Endothelial cell of umbilical vein (primary cell): Measurements from ENCODE around the gene VAC14. TPM values are rescaled to one million over a fixed set of nuclear protein-coding genes. Genes with fewer than 3 reads are reported as not detected.

Source experiments
- BruUV-seq: library from RNA; stranded (reverse); fragments of 400-500 nt; replicated peaks from 2 replicates; lab custom pipeline; 2021; lab: Mats Ljungman, UMichigan
- CTCF ChIA-PET: fragments of 300-600, 350-600 bp; sonication (Branson Sonifier 250); formaldehyde crosslinking; loops from one replicate; lab custom pipeline; 2021; ENCODE audit warnings: antibody characterized with exemption, inconsistent platforms; lab: Charles Lee
- POLR2A ChIA-PET: fragments of 300-600, 350-600 bp; sonication (Branson Sonifier 250); formaldehyde crosslinking; loops from one replicate; lab custom pipeline; 2021; ENCODE audit warnings: antibody characterized with exemption, inconsistent platforms; lab: Charles Lee
- DNase-seq: peaks from one replicate; pipeline ENCODE4 v3.0.0-alpha.2; 2011; ENCODE audit warnings: low read depth, low spot score
- FAIRE-seq: peaks from 2 replicates; lab custom pipeline; 2011; peaks lifted over from hg19 to GRCh38; lab: Jason Lieb, UNC
- H2AFZ ChIP-seq: 2 replicates; pipeline ENCODE4 v1.6.0; 2012; ENCODE audit warnings: low read depth, low read length, control low read depth, inconsistent platforms
- H3K27ac ChIP-seq: 2 replicates; pipeline ENCODE4 v1.5.1; 2011; ENCODE audit warnings: low read depth, mild to moderate bottlenecking, control low read depth, low read length, moderate library complexity; ENCODE audit not compliant: insufficient read depth
- H3K27me3 ChIP-seq, 2 experiments: 2 replicates each; pipeline versions ENCODE4 v1.6.0 to v1.6.1; 2011; ENCODE audit warnings: low read length in 2 of 2, mixed read lengths in 1 of 2; ENCODE audit not compliant: control insufficient read depth in 2 of 2, insufficient read depth in 2 of 2
- H3K36me3 ChIP-seq, 2 experiments: 2 replicates in 1 of 2; 3 replicates in 1 of 2; pipeline ENCODE4 v1.5.1; 2011; ENCODE audit warnings: low read length in 2 of 2, mild to moderate bottlenecking in 1 of 2, moderate library complexity in 1 of 2; ENCODE audit not compliant: control insufficient read depth in 2 of 2, insufficient read depth in 2 of 2; ENCODE audit errors: extremely low read depth in 1 of 2
- H3K4me1 ChIP-seq: 3 replicates; pipeline ENCODE4 v1.5.1; 2011; ENCODE audit warnings: mild to moderate bottlenecking, low read length; ENCODE audit not compliant: control insufficient read depth, insufficient read depth; ENCODE audit errors: extremely low read depth
- H3K4me2 ChIP-seq: 2 replicates; pipeline ENCODE4 v1.6.1; 2011; ENCODE audit warnings: low read length, control low read depth, mixed read lengths; ENCODE audit not compliant: insufficient read depth
- H3K4me3 ChIP-seq, 3 experiments: fragments of 200-600 bp in 1 of 3; sonication (generic), shearing (Covaris generic) in 1 of 3; replicated peaks in 1 of 3; 2 replicates each; pipeline ENCODE4 v1.5.1; 2011 to 2016; ENCODE audit warnings: control low read depth in 3 of 3, low read length in 3 of 3, mild to moderate bottlenecking in 2 of 3, inconsistent platforms in 1 of 3, low read depth in 1 of 3, moderate library complexity in 1 of 3; ENCODE audit not compliant: insufficient read depth in 1 of 3
- H3K79me2 ChIP-seq: 2 replicates; pipeline ENCODE4 v1.6.0; 2012; ENCODE audit warnings: low read length, inconsistent platforms; ENCODE audit not compliant: control insufficient read depth, insufficient read depth
- H3K9ac ChIP-seq: replicated peaks from 2 replicates; pipeline ENCODE3; 2011; ENCODE audit warnings: low read length, control low read depth; ENCODE audit not compliant: insufficient read depth; ENCODE audit errors: extremely low read depth
- H3K9me1 ChIP-seq: replicated peaks from 3 replicates; pipeline ENCODE4 v1.6.0; 2011; ENCODE audit warnings: mild to moderate bottlenecking, low read length; ENCODE audit not compliant: control insufficient read depth, insufficient read depth; ENCODE audit errors: extremely low read depth
- H3K9me3 ChIP-seq: replicated peaks from 2 replicates; pipeline ENCODE4 v1.5.1; 2012; ENCODE audit warnings: low read length, inconsistent platforms; ENCODE audit not compliant: control insufficient read depth, insufficient read depth
- H4K20me1 ChIP-seq: replicated peaks from 2 replicates; pipeline ENCODE3; 2011; ENCODE audit warnings: mild to moderate bottlenecking, low read length; ENCODE audit not compliant: control insufficient read depth, insufficient read depth; ENCODE audit errors: extremely low read depth
- CTCF ChIP-seq, 2 donors: IDR thresholded peaks; 1 replicate in 1 of 2; 2 replicates in 1 of 2; pipeline ENCODE4 v1.5.1; 2011; ENCODE audit warnings: low read length in 2 of 2, mild to moderate bottlenecking in 2 of 2, moderate library complexity in 2 of 2, control low read depth in 1 of 2, inconsistent platforms in 1 of 2, low read depth in 1 of 2; ENCODE audit not compliant: insufficient read depth in 1 of 2; ENCODE audit errors: extremely low read depth in 1 of 2
- EZH2 ChIP-seq: IDR thresholded peaks from 2 replicates; pipeline ENCODE4 v1.6.1; 2012; ENCODE audit warnings: borderline replicate concordance, low read depth, mild to moderate bottlenecking, moderate library complexity, low read length, inconsistent platforms; ENCODE audit not compliant: severe bottlenecking
- FOS ChIP-seq: IDR thresholded peaks from 2 replicates; pipeline ENCODE4 v1.6.1; 2011; ENCODE audit warnings: mild to moderate bottlenecking, low read length, moderate library complexity, borderline replicate concordance; ENCODE audit not compliant: insufficient read depth
- GATA2 ChIP-seq: IDR thresholded peaks from 2 replicates; pipeline ENCODE4 v1.7.0; 2011; ENCODE audit warnings: low read depth, mild to moderate bottlenecking, moderate library complexity, mixed read lengths, low read length; ENCODE audit not compliant: insufficient read length, insufficient read depth
- JUN ChIP-seq: IDR thresholded peaks from 2 replicates; pipeline ENCODE4 v1.6.1; 2011; ENCODE audit warnings: borderline replicate concordance, low read depth; ENCODE audit not compliant: insufficient read length, insufficient read depth
- MAX ChIP-seq: IDR thresholded peaks from 2 replicates; pipeline ENCODE4 v1.6.1; 2011; ENCODE audit not compliant: insufficient read depth, insufficient read length
- MYC ChIP-seq: IDR thresholded peaks from one replicate; pipeline ENCODE4 v1.6.1; 2011; ENCODE audit warnings: mild to moderate bottlenecking, low read depth, low read length
- POLR2A ChIP-seq: IDR thresholded peaks from 2 replicates; pipeline ENCODE4 v1.6.1; 2012; ENCODE audit warnings: low read depth, mild to moderate bottlenecking, control low read depth, low read length
- POLR2AphosphoS5 ChIP-seq: IDR thresholded peaks from 2 replicates; pipeline ENCODE4 v1.6.1; 2012; ENCODE audit warnings: low read depth, mild to moderate bottlenecking, control low read depth, low read length, moderate library complexity; ENCODE audit not compliant: insufficient read depth
- dilution Hi-C: fragments of 300-500 bp; cut with MboI; formaldehyde crosslinking; loops from one replicate; pipeline ENCODE4 v1.15.0; 2019; ENCODE audit warnings: low sequenced_read_pairs; ENCODE audit not compliant: extremely low pct_ligation_motif_present
- intact Hi-C: fragments of 100-400 bp; cut with micrococcal nuclease; formaldehyde crosslinking; loops from one replicate; pipeline ENCODE4 v1.10.0; 2022
- polyA plus RNA-seq, 4 experiments: library from polyadenylated mRNA; depleted of rRNA in 3 of 4; stranded (reverse) in 3 of 4; unstranded in 1 of 4; fragments of >200 nt; gene quantifications; 2 replicates each; pipeline versions ENCODE4 v1.2.1 to v1.2.3, GENCODE V29; 2011 to 2012; ENCODE audit warnings: missing spikeins in 1 of 4
- total RNA-seq: library from RNA; stranded (reverse); gene quantifications from 2 replicates; pipeline ENCODE4 v1.2.3, GENCODE V29; 2021

Gene VAC14
- total and polyA plus RNA-seq, 2 donors (not counting 3 experiments of a cell fraction or from before 2014, with no cell fraction given): 37.6 to 57.9 TPM

- BruUV-seq: no TSS peak
- Histone ChIP-seq H3K9me3 (no peaks in the 10 kb centered on the region), H3K9me1 (no peaks in the 10 kb centered on the region), H3K27ac (no peak overlapping the region), H3K79me2 (no peaks in the 10 kb centered on the region), H2AFZ (no peak overlapping the region), H4K20me1 (no peaks in the 10 kb centered on the region), H3K27me3 (no peaks in the 10 kb centered on the region), H3K4me1 (peaks cover 14% of the 10 kb centered on the region), H3K4me3 (no peak overlapping the region), H3K36me3 (no peaks in the 10 kb centered on the region), H3K4me2 (no peak overlapping the region), H3K9ac (no peak overlapping the region)
- dilution Hi-C loops (no loop called here), intact Hi-C loops (no loop called here)
- DNase-seq (no peak), FAIRE-seq (no peak)
- TF ChIP-seq EZH2 (no peak), POLR2A (no peak), FOS (no peak), JUN (no peak), MAX (no peak)
- ChIA-PET CTCF (interaction anchor here (1.1 to 1.2 kb wide), 2 partner anchors 69 to 183 kb away, joined by 3 to 4 read pairs; no protein-coding TSS in a partner anchor), POLR2A (no interaction called here)
These were observed 98.3 kb downstream of the VAC14 start for GRCh38 chr16:70702624-70703023.

GRCh38 chr16:70701998-70702397 is 99.0 kb downstream of the VAC14 start:
- no peak overlapping the region for H3K9ac ChIP-seq
- ChIA-PET CTCF (interaction anchor here (1.1 kb wide), 1 partner anchor 183 kb away, joined by 3 read pairs; no protein-coding TSS in a partner anchor), POLR2A (no interaction called here)
- no peaks in the 10 kb centered on the region for H3K27me3 ChIP-seq
- no peak for FAIRE-seq
- H3K4me3 ChIP-seq: no peak overlapping the region
- BruUV-seq: no TSS peak
- no peak for DNase-seq
- dilution Hi-C loops (no loop called here), intact Hi-C loops (no loop called here)
- H3K4me2 ChIP-seq: no peak overlapping the region
- H4K20me1 ChIP-seq: no peaks in the 10 kb centered on the region
- TF ChIP-seq FOS (no peak), POLR2A (no peak), CTCF (IDR thresholded peaks at IDR 0.05; ENCODE audit: extremely low read depth in 1 of 2, insufficient read depth in 1 of 2, low read depth in 1 of 2, low read length in 2 of 2) (no peak), MYC (no peak), GATA2 (no peak), JUN (no peak), EZH2 (no peak), POLR2AphosphoS5 (no peak), MAX (no peak)
- H2AFZ ChIP-seq: no peak overlapping the region
- no peaks in the 10 kb centered on the region for H3K9me3 ChIP-seq
- H3K79me2 ChIP-seq: no peaks in the 10 kb centered on the region
- H3K36me3 ChIP-seq: no peaks in the 10 kb centered on the region
- peaks cover 12% of the 10 kb centered on the region for H3K4me1 ChIP-seq
- H3K27ac ChIP-seq: no peak overlapping the region
- H3K9me1 ChIP-seq: no peaks in the 10 kb centered on the region
